Measurements from ENCODE around the gene EDNRB. TPM values are rescaled to one million over a fixed set of nuclear protein-coding genes. Genes with fewer than 3 reads are reported as not detected.

EDNRB gene
- polyA plus RNA-seq, 3 donors: 0.08 to 0.53 (median 0.37) TPM

DNA sequence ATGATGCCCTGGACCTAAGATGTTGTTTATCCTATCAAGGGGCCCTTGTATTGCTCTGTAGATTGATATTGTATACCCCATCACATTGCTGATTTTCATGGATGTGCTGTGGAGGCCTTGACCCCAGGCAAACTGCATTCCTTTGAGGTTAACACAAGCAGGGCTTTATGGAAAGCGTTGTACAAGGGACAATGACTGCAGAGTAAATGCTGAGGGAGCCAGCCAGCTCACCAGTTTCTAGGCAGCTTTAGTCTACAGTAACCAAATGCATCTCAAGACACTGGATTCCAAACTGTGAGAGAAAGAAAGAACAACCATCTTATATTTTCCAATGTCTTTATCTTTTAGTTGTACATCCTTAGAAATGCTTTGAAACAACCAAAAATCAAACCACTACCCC lies 34.1 kb upstream of the EDNRB start:
- H3K9me3 ChIP-seq (replicated peaks in 1 of 2; ENCODE audit: control insufficient read depth in 1 of 2, insufficient read depth in 1 of 2, low read length in 2 of 2): no peaks in the 10 kb centered on the region
- H3K4me3 Mint-ChIP-seq: no peak overlapping the region
- H3K27me3 Mint-ChIP-seq (ENCODE audit: low read depth in 3 of 3): no peaks in the 10 kb centered on the region
- H3K27me3 ChIP-seq (ENCODE audit: control insufficient read depth in 2 of 2, insufficient read depth in 2 of 2, low read length in 2 of 2): no peaks in the 10 kb centered on the region
- H3K79me2 ChIP-seq (ENCODE audit: insufficient read depth, low read length): no peaks in the 10 kb centered on the region
- 100% methylated on average over 1 of the region's 1 CpG for WGBS (ENCODE audit: insufficient coverage)
- H3K36me3 Mint-ChIP-seq: no peaks in the 10 kb centered on the region
- no peaks in the 10 kb centered on the region for H3K4me1 Mint-ChIP-seq
- peaks cover 0 to 3% (median 0%) of the 10 kb centered on the region in 7 donors for H3K9me3 Mint-ChIP-seq
- intact Hi-C loops (cut with micrococcal nuclease): no loop called here
- no peaks in the 10 kb centered on the region for H4K20me1 ChIP-seq (ENCODE audit: insufficient read depth, low read length)
- no peak overlapping the region for H3K27ac ChIP-seq (ENCODE audit: low read depth in 1 of 2, low read length in 2 of 2)
- TF ChIP-seq, protein P1, sequence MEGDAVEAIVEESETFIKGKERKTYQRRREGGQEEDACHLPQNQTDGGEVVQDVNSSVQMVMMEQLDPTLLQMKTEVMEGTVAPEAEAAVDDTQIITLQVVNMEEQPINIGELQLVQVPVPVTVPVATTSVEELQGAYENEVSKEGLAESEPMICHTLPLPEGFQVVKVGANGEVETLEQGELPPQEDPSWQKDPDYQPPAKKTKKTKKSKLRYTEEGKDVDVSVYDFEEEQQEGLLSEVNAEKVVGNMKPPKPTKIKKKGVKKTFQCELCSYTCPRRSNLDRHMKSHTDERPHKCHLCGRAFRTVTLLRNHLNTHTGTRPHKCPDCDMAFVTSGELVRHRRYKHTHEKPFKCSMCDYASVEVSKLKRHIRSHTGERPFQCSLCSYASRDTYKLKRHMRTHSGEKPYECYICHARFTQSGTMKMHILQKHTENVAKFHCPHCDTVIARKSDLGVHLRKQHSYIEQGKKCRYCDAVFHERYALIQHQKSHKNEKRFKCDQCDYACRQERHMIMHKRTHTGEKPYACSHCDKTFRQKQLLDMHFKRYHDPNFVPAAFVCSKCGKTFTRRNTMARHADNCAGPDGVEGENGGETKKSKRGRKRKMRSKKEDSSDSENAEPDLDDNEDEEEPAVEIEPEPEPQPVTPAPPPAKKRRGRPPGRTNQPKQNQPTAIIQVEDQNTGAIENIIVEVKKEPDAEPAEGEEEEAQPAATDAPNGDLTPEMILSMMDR (IDR thresholded peaks at IDR 0.05): no peak
- DNase-seq: no peak
- no peak overlapping the region for H3K4me2 ChIP-seq (replicated peaks; ENCODE audit: extremely low read depth, low read length, poor library complexity, severe bottlenecking)
- no peaks in the 10 kb centered on the region for H3K36me3 ChIP-seq (replicated peaks in 1 of 2; ENCODE audit: control insufficient read depth in 1 of 2, insufficient read depth in 2 of 2, low read length in 2 of 2)
- H3K4me3 ChIP-seq (replicated peaks in 1 of 3; ENCODE audit: low read depth in 2 of 3, low read length in 3 of 3): no peak overlapping the region
- H2AFZ ChIP-seq (ENCODE audit: insufficient read depth, low read depth, low read length, poor library complexity, severe bottlenecking): no peak overlapping the region
- no peaks in the 10 kb centered on the region for H3K4me1 ChIP-seq (ENCODE audit: control insufficient read depth in 1 of 2, insufficient read depth in 2 of 2, low read length in 2 of 2)
- H3K27ac Mint-ChIP-seq: no peak overlapping the region
- H3K9ac ChIP-seq (ENCODE audit: insufficient read depth, low read length, poor library complexity, severe bottlenecking): no peak overlapping the region

DNA sequence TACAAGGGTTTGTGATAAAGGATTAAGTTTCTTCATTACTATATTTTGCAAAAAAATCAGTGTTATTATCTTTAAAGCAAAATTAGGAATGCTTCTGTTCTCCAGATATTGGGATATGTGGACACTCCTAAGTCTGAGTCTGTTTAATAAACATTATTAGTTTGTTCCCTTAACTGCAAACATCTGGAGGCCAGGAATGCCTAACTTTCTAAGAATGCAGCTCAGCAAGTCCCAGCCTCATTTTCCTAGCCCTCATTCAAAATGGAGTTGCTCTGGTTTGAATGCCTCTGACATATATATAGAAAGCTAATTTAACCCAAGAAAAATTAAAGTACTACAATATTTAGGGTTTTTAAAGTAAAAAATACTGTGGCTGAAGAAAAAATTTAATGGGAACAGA lies 33.6 kb upstream of the EDNRB start:
- H3K4me1 Mint-ChIP-seq: no peaks in the 10 kb centered on the region
- no peak overlapping the region for H2AFZ ChIP-seq (ENCODE audit: insufficient read depth, low read depth, low read length, poor library complexity, severe bottlenecking)
- no peak overlapping the region for H3K9ac ChIP-seq (ENCODE audit: insufficient read depth, low read length, poor library complexity, severe bottlenecking)
- no peaks in the 10 kb centered on the region for H3K27me3 ChIP-seq (ENCODE audit: control insufficient read depth in 2 of 2, insufficient read depth in 2 of 2, low read length in 2 of 2)
- no peaks in the 10 kb centered on the region for H3K36me3 Mint-ChIP-seq
- intact Hi-C loops (cut with micrococcal nuclease): no loop called here
- no peak overlapping the region for H3K4me3 ChIP-seq (replicated peaks in 1 of 3; ENCODE audit: low read depth in 2 of 3, low read length in 3 of 3)
- no peak overlapping the region for H3K4me2 ChIP-seq (replicated peaks; ENCODE audit: extremely low read depth, low read length, poor library complexity, severe bottlenecking)
- peaks cover 0 to 3% (median 0%) of the 10 kb centered on the region in 7 donors for H3K9me3 Mint-ChIP-seq
- H3K27me3 Mint-ChIP-seq (ENCODE audit: low read depth in 3 of 3): no peaks in the 10 kb centered on the region
- DNase-seq: no peak
- H3K9me3 ChIP-seq (replicated peaks in 1 of 2; ENCODE audit: control insufficient read depth in 1 of 2, insufficient read depth in 1 of 2, low read length in 2 of 2): no peaks in the 10 kb centered on the region
- no peak overlapping the region for H3K27ac Mint-ChIP-seq
- no peak overlapping the region for H3K27ac ChIP-seq (ENCODE audit: low read depth in 1 of 2, low read length in 2 of 2)
- no peaks in the 10 kb centered on the region for H3K36me3 ChIP-seq (replicated peaks in 1 of 2; ENCODE audit: control insufficient read depth in 1 of 2, insufficient read depth in 2 of 2, low read length in 2 of 2)
- H3K4me3 Mint-ChIP-seq: no peak overlapping the region
- no peaks in the 10 kb centered on the region for H4K20me1 ChIP-seq (ENCODE audit: insufficient read depth, low read length)
- H3K79me2 ChIP-seq (ENCODE audit: insufficient read depth, low read length): no peaks in the 10 kb centered on the region
- TF ChIP-seq, protein P1 (IDR thresholded peaks at IDR 0.05): no peak
- H3K4me1 ChIP-seq (ENCODE audit: control insufficient read depth in 1 of 2, insufficient read depth in 2 of 2, low read length in 2 of 2): no peaks in the 10 kb centered on the region
